ENCODE measurements around the gene SUSD3. TPM values are rescaled to one million over a fixed set of nuclear protein-coding genes. Genes with fewer than 3 reads are reported as not detected.
A peak's percentile ranks its signal among the peaks of the same experiment; 100 is the strongest.

Gene SUSD3
- total RNA-seq, 4 donors from 2014 or later = 5.5 to 21.5 (median 7.9) TPM

GRCh38 chr9:93079371-93079770 is 20.9 kb downstream of the SUSD3 start:
- peak in 2 of 3 donors; percentile 27 to 43 for DNase-seq
- TF ChIP-seq, protein P1, sequence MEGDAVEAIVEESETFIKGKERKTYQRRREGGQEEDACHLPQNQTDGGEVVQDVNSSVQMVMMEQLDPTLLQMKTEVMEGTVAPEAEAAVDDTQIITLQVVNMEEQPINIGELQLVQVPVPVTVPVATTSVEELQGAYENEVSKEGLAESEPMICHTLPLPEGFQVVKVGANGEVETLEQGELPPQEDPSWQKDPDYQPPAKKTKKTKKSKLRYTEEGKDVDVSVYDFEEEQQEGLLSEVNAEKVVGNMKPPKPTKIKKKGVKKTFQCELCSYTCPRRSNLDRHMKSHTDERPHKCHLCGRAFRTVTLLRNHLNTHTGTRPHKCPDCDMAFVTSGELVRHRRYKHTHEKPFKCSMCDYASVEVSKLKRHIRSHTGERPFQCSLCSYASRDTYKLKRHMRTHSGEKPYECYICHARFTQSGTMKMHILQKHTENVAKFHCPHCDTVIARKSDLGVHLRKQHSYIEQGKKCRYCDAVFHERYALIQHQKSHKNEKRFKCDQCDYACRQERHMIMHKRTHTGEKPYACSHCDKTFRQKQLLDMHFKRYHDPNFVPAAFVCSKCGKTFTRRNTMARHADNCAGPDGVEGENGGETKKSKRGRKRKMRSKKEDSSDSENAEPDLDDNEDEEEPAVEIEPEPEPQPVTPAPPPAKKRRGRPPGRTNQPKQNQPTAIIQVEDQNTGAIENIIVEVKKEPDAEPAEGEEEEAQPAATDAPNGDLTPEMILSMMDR (IDR thresholded peaks at IDR 0.05) = no peak
- no peak for TF ChIP-seq POLR2A (IDR thresholded peaks at IDR 0.05)
- Histone ChIP-seq H3K9me3 (no peaks in the 10 kb centered on the region), H3K36me3 (no peaks in the 10 kb centered on the region), H3K4me1 (no peaks in the 10 kb centered on the region), H3K27me3 (no peaks in the 10 kb centered on the region), H3K4me3 (no peak overlapping the region), H3K27ac (no peak overlapping the region)

- H3K27me3 ChIP-seq = no peaks in the 10 kb centered on the region
- no peak for TF ChIP-seq POLR2A (IDR thresholded peaks at IDR 0.05)
- TF ChIP-seq, protein P1 (IDR thresholded peaks at IDR 0.05) = no peak
- H3K9me3 ChIP-seq = no peaks in the 10 kb centered on the region
- DNase-seq = peak in 2 of 3 donors; percentile 31 to 38
- H3K4me1 ChIP-seq = no peaks in the 10 kb centered on the region
- H3K36me3 ChIP-seq = no peaks in the 10 kb centered on the region
- H3K27ac ChIP-seq = no peak overlapping the region
- no peak overlapping the region for H3K4me3 ChIP-seq
These were observed 21.9 kb downstream of the SUSD3 start for GRCh38 chr9:93080406-93080805.

GRCh38 chr9:93081081-93081529 is 22.6 kb downstream of the SUSD3 start:
- Histone ChIP-seq H3K4me3 (no peak overlapping the region), H3K4me1 (no peaks in the 10 kb centered on the region), H3K9me3 (no peaks in the 10 kb centered on the region), H3K27me3 (no peaks in the 10 kb centered on the region), H3K27ac (no peak overlapping the region), H3K36me3 (no peaks in the 10 kb centered on the region)
- TF ChIP-seq POLR2A (IDR thresholded peaks at IDR 0.05) = no peak
- TF ChIP-seq, protein P1 (IDR thresholded peaks at IDR 0.05) = no peak
- DNase-seq = peak; percentile 13 to 31 (median 30)

DNA sequence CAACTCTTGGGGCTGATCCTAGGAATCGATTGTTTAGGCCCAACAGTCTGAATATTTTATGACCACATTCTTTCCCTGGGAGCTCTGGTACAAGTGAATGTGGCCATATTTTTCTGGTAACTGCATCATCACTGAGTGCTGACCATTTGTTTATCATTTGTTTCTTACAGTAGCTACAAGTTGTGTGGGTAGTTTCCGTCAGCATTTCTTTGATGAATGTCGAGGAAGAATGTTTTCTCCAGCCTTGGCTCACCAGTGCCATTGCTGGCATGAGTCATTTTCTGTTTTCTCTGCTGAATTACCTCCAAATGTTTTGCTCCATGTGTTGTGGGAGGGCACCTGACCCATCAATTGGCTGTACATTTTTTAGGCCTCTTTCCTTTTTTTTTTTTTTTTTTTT is 23.4 kb downstream of the SUSD3 start:
- Histone ChIP-seq H3K4me3 (no peak overlapping the region), H3K4me1 (no peaks in the 10 kb centered on the region), H3K9me3 (no peaks in the 10 kb centered on the region), H3K36me3 (no peaks in the 10 kb centered on the region), H3K27ac (no peak overlapping the region), H3K27me3 (no peaks in the 10 kb centered on the region)
- TF ChIP-seq, protein P1 (IDR thresholded peaks at IDR 0.05) = no peak
- TF ChIP-seq POLR2A (IDR thresholded peaks at IDR 0.05) = no peak
- DNase-seq = no peak

DNA sequence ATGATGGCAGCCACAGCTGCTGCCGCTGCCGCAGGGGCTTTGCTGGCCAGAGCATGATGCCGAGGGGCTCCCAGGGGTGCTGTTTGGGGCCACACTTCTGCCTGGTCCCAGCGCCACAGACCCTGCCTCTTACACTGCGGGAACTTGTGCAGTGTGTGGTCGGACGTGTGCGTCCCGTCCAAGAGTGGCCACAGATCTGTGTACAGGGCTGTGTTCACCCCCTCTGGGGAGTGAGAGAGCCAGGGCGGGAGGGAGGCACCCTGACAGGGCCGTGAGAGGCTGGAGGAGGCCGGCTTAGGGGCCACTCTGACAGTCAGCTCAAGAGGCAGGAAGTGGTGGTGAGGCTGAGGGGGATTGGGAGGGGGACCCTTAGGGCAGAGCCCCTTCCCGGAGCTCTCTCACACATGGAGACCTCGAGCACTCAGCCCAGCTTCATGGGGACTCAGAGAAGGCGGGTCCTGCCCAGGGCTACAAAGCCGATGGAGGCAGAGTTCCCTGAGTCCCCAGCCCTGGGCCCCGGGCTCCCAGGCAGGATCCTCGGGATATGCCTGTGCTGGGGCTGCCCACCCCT is 24.4 kb downstream of the SUSD3 start:
- Histone ChIP-seq H3K4me3 (no peak overlapping the region), H3K4me1 (no peaks in the 10 kb centered on the region), H3K27me3 (no peaks in the 10 kb centered on the region), H3K9me3 (no peaks in the 10 kb centered on the region), H3K36me3 (no peaks in the 10 kb centered on the region), H3K27ac (peak overlapping the region in 1 of 4 donors; percentile 38)
- DNase-seq = peak in 2 of 3 donors; percentile 35 to 45
- TF ChIP-seq POLR2A (IDR thresholded peaks at IDR 0.05) = no peak
- TF ChIP-seq, protein P1 (IDR thresholded peaks at IDR 0.05) = no peak

Measured in Peyer's patch (tissue), 4 donors.